Measurements from ENCODE around the gene DUS1L.

The DUS1L gene

GRCh38 chr17:82052638-82053059 is 13.0 kb downstream of the DUS1L start:
- Histone ChIP-seq H4K20me1 (ENCODE audit: insufficient read depth, low read length, poor library complexity, severe bottlenecking) (peaks cover 11% of the 10 kb centered on the region), H3K9me3 (ENCODE audit: insufficient read depth, low read depth, low read length) (no peaks in the 10 kb centered on the region), H3K4me3 (ENCODE audit: low read length, poor library complexity, severe bottlenecking) (peak overlapping the region; percentile 93), H3K79me2 (ENCODE audit: insufficient read depth, low read length) (peaks cover 28% of the 10 kb centered on the region), H3F3A (ENCODE audit: low read depth) (no peaks in the 10 kb centered on the region), H3K9me2 (replicated peaks; ENCODE audit: low read depth, low read length) (no peaks in the 10 kb centered on the region), H3K36me3 (ENCODE audit: insufficient read depth, low read length) (peaks cover 16% of the 10 kb centered on the region; the same call in 1 of the 2 replicates), H3K4me1 (ENCODE audit: insufficient read depth, low read length, poor library complexity, severe bottlenecking) (peaks cover 21% of the 10 kb centered on the region), H3K4me2 (ENCODE audit: low read depth, low read length, poor library complexity, severe bottlenecking) (peak overlapping the region; percentile 71), H3K9ac (ENCODE audit: low read depth, low read length, poor library complexity, severe bottlenecking) (peak overlapping the region; percentile 70), H3K27me3 (ENCODE audit: insufficient read depth, low read length, poor library complexity, severe bottlenecking) (no peaks in the 10 kb centered on the region), H2AFZ (ENCODE audit: low read length) (no peak overlapping the region)
- TF ChIP-seq CTCF (conservative IDR thresholded peaks at IDR 0.05; ENCODE audit: low read length): no peak
- TF ChIP-seq EZH2phosphoT487 (IDR thresholded peaks at IDR 0.05; ENCODE audit: borderline replicate concordance): no peak

- Histone ChIP-seq H3K4me1 (ENCODE audit: insufficient read depth, low read length, poor library complexity, severe bottlenecking) (peaks cover 21% of the 10 kb centered on the region), H3K9ac (ENCODE audit: low read depth, low read length, poor library complexity, severe bottlenecking) (peak within 1 kb of the TSS; percentile 75), H3K79me2 (ENCODE audit: insufficient read depth, low read length) (peaks cover 28% of the 10 kb centered on the region), H4K20me1 (ENCODE audit: insufficient read depth, low read length, poor library complexity, severe bottlenecking) (peaks cover 11% of the 10 kb centered on the region), H3K9me3 (ENCODE audit: insufficient read depth, low read depth, low read length) (no peaks in the 10 kb centered on the region), H3K27me3 (ENCODE audit: insufficient read depth, low read length, poor library complexity, severe bottlenecking) (no peaks in the 10 kb centered on the region), H3K36me3 (ENCODE audit: insufficient read depth, low read length) (peaks cover 11% of the 10 kb centered on the region; the same call in 1 of the 2 replicates), H3F3A (ENCODE audit: low read depth) (no peaks in the 10 kb centered on the region), H2AFZ (ENCODE audit: low read length) (no peak within 1 kb of the TSS; the same call in 1 of the 2 replicates), H3K4me3 (ENCODE audit: low read length, poor library complexity, severe bottlenecking) (peak within 1 kb of the TSS; percentile 93), H3K9me2 (replicated peaks; ENCODE audit: low read depth, low read length) (no peaks in the 10 kb centered on the region), H3K4me2 (ENCODE audit: low read depth, low read length, poor library complexity, severe bottlenecking) (peak within 1 kb of the TSS; percentile 83)
- TF ChIP-seq CTCF (conservative IDR thresholded peaks at IDR 0.05; ENCODE audit: low read length): no peak
- no peak for TF ChIP-seq EZH2phosphoT487 (IDR thresholded peaks at IDR 0.05; ENCODE audit: borderline replicate concordance)
Measured at GRCh38 chr17:82051776-82052637, 13.6 kb downstream of the DUS1L start, which contains the start of the genes GPS1 and RFNG. Gene GPS1, plus strand, starts transcription at chr17:82051898. Its CDS starts 34 bp downstream, at chr17:82051932. Gene RFNG, minus strand, starts transcription at chr17:82051811. Its CDS starts 45 bp downstream, at chr17:82051766.

DNA sequence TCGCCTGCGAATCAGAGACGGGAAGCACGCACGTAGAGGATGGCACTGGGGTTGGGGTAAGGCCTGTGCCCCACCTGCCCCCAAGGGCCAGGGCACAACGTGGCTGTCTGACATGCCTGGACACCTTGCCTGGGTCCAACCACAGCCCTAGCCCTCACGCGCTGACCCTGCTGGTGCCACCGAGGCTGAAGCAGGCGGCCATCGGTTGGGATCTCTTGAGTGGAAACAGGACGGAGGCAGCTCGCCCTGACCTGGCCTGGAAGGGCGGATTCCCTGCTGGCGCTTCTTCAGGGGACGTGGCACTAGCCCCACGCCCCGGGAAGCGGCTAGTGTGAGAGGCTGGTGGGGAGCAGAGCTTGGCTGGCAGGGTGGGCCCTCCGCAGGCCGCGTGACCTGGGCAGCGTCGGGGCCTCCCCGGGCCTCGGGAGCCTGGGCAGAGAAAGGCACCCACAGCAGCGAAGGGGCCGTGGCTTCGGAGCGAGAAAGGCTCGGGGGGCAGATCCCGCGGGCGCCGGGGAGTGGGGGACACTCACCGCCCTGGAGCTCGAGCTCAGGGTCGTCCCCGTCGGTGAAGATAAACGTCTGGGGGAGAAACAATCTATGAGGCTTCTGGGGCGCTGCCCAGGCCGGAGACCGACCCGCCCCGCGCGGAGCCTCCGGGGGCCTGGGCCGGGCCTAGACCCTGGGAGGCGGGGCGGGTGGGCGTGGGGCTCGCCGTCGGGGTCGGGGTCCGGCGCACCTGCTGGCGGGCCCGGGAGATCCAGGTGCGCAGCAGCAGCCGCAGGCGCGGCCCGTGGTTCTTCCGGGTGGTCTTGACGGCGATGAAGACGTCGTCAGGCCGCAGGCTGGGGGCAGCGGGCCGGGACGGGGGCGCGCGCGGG is 14.6 kb downstream of the DUS1L start:
- Histone ChIP-seq H3K9me2 (replicated peaks; ENCODE audit: low read depth, low read length) (no peaks in the 10 kb centered on the region), H3K27me3 (ENCODE audit: insufficient read depth, low read length, poor library complexity, severe bottlenecking) (no peaks in the 10 kb centered on the region), H3K36me3 (ENCODE audit: insufficient read depth, low read length) (peaks cover 3% of the 10 kb centered on the region; the same call in 1 of the 2 replicates), H2AFZ (ENCODE audit: low read length) (no peak overlapping the region), H3K9me3 (ENCODE audit: insufficient read depth, low read depth, low read length) (no peaks in the 10 kb centered on the region), H3F3A (ENCODE audit: low read depth) (no peaks in the 10 kb centered on the region), H3K79me2 (ENCODE audit: insufficient read depth, low read length) (peaks cover 28% of the 10 kb centered on the region), H3K4me2 (ENCODE audit: low read depth, low read length, poor library complexity, severe bottlenecking) (peak overlapping the region; percentile 83), H3K4me3 (ENCODE audit: low read length, poor library complexity, severe bottlenecking) (peak overlapping the region; percentile 78), H4K20me1 (ENCODE audit: insufficient read depth, low read length, poor library complexity, severe bottlenecking) (peaks cover 11% of the 10 kb centered on the region), H3K4me1 (ENCODE audit: insufficient read depth, low read length, poor library complexity, severe bottlenecking) (peaks cover 21% of the 10 kb centered on the region), H3K9ac (ENCODE audit: low read depth, low read length, poor library complexity, severe bottlenecking) (peak overlapping the region; percentile 75)
- no peak for TF ChIP-seq CTCF (conservative IDR thresholded peaks at IDR 0.05; ENCODE audit: low read length)
- no peak for TF ChIP-seq EZH2phosphoT487 (IDR thresholded peaks at IDR 0.05; ENCODE audit: borderline replicate concordance)
